GM21390 (cell line): ENCODE results near the gene TNN.

Source experiments
- ATAC-seq: cut with Tn5 transposase; IDR thresholded peaks from one replicate; pipeline ENCODE4 v1.9.1; 2021; ENCODE audit not compliant: unreplicated experiment

TNN gene

GRCh38 chr1:175062858-175063257 is 4.8 kb upstream of the TNN start:
- no peak for ATAC-seq

GRCh38 chr1:175070818-175071217 is 3.2 kb downstream of the TNN start:
- no peak for ATAC-seq

GRCh38 chr1:175071276-175071943 is 3.8 kb downstream of the TNN start:
- no peak for ATAC-seq

- peak; percentile 86 for ATAC-seq
These were observed 4.7 kb downstream of the TNN start for GRCh38 chr1:175072099-175072951.

GRCh38 chr1:175073061-175073460 is 5.4 kb downstream of the TNN start:
- no peak for ATAC-seq

- no peak for ATAC-seq
These were observed 6.0 kb downstream of the TNN start for GRCh38 chr1:175073633-175074032.

GRCh38 chr1:175075572-175076568 is 8.2 kb downstream of the TNN start:
- ATAC-seq, result no peak

GRCh38 chr1:175077356-175078030 is 9.9 kb downstream of the TNN start:
- ATAC-seq, result no peak

- ATAC-seq, result no peak
These were observed 11.0 kb downstream of the TNN start for GRCh38 chr1:175078629-175079028.

- ATAC-seq, result no peak
These were observed 11.7 kb downstream of the TNN start for GRCh38 chr1:175079338-175079737.

- ATAC-seq, result no peak
These were observed 12.4 kb downstream of the TNN start for GRCh38 chr1:175080030-175080429.

- no peak for ATAC-seq
These were observed 14.3 kb downstream of the TNN start for GRCh38 chr1:175081983-175082382.

- no peak for ATAC-seq
These were observed 20.9 kb downstream of the TNN start for GRCh38 chr1:175088525-175088951.

GRCh38 chr1:175089136-175089718 is 21.6 kb downstream of the TNN start:
- ATAC-seq, result no peak

GRCh38 chr1:175090780-175091179 is 23.1 kb downstream of the TNN start:
- no peak for ATAC-seq

GRCh38 chr1:175094626-175095025 is 27.0 kb downstream of the TNN start:
- no peak for ATAC-seq

GRCh38 chr1:175095069-175095468 is 27.4 kb downstream of the TNN start:
- no peak for ATAC-seq

- ATAC-seq, result no peak
These were observed 28.5 kb downstream of the TNN start for GRCh38 chr1:175095978-175096607.

- no peak for ATAC-seq
These were observed 29.7 kb downstream of the TNN start for GRCh38 chr1:175097361-175097760.

GRCh38 chr1:175099916-175100315 is 32.3 kb downstream of the TNN start:
- no peak for ATAC-seq
